Kidney epithelial cell (primary cell): ENCODE results near the gene DNAH6. TPM values are rescaled to one million over a fixed set of nuclear protein-coding genes. Genes with fewer than 3 reads are reported as not detected.

Experiments
- DNase-seq: peaks from one replicate; pipeline ENCODE4 v3.0.0-alpha.2; 2010; ENCODE audit warnings: low read depth
- H3K27me3 ChIP-seq: 2 replicates; pipeline ENCODE4 v1.6.0; 2011; ENCODE audit warnings: low read length; ENCODE audit not compliant: control insufficient read depth, insufficient read depth
- H3K36me3 ChIP-seq: 2 replicates; pipeline ENCODE4 v1.5.1; 2011; ENCODE audit warnings: low read length; ENCODE audit not compliant: control insufficient read depth, insufficient read depth
- H3K4me3 ChIP-seq: 2 replicates; pipeline ENCODE4 v1.5.1; 2011; ENCODE audit warnings: low read depth, mild to moderate bottlenecking, control low read depth, low read length
- CTCF ChIP-seq: IDR thresholded peaks from 2 replicates; pipeline ENCODE4 v1.5.1; 2011; ENCODE audit warnings: mild to moderate bottlenecking, moderate library complexity, low read length, control low read depth, inconsistent platforms; ENCODE audit not compliant: insufficient read depth, poor library complexity, severe bottlenecking
- total RNA-seq: library from RNA; depleted of rRNA; stranded (reverse); fragments of >200 nt; gene quantifications from 2 replicates; pipeline ENCODE4 v1.2.3, GENCODE V29; 2015

The DNAH6 gene
- total RNA-seq, 1 donor from 2014 or later: 0.63 TPM

- TF ChIP-seq CTCF: no peak
- Histone ChIP-seq H3K36me3 (no peaks in the 10 kb centered on the region), H3K4me3 (no peak overlapping the region), H3K27me3 (no peaks in the 10 kb centered on the region)
- DNase-seq: no peak
Measured at GRCh38 chr2:84477886-84478285, 38.4 kb upstream of the DNAH6 start.

- TF ChIP-seq CTCF: no peak
- no peak overlapping the region for H3K4me3 ChIP-seq
- no peaks in the 10 kb centered on the region for H3K27me3 ChIP-seq
- DNase-seq: no peak
- H3K36me3 ChIP-seq: no peaks in the 10 kb centered on the region
Measured at GRCh38 chr2:84478867-84479266, 37.4 kb upstream of the DNAH6 start.

GRCh38 chr2:84481702-84482101 is 34.6 kb upstream of the DNAH6 start:
- H3K36me3 ChIP-seq: no peaks in the 10 kb centered on the region
- no peaks in the 10 kb centered on the region for H3K27me3 ChIP-seq
- no peak overlapping the region for H3K4me3 ChIP-seq
- TF ChIP-seq CTCF: no peak
- peak; percentile 31 for DNase-seq

GRCh38 chr2:84482603-84483002 is 33.7 kb upstream of the DNAH6 start:
- no peak for DNase-seq
- no peaks in the 10 kb centered on the region for H3K27me3 ChIP-seq
- no peak for TF ChIP-seq CTCF
- H3K4me3 ChIP-seq: no peak overlapping the region
- H3K36me3 ChIP-seq: no peaks in the 10 kb centered on the region

DNA sequence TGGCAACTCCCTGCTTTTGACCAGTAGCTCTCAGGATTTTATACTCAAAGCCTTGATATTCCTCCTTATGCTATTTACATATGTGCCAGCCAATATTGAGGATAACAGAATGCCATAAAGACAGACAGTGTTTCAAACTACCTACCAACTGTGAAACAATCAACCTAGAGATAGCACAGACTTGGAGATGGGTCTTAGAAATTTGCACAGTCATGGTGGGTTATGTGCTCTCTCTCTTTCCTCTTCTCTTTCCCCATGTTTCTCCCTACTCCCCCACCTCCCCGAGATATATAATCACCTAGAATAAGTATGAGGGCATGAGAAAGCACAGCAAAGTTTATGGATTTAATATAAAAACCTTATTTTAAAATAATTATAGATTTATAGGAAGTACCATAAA is 33.0 kb upstream of the DNAH6 start:
- Histone ChIP-seq H3K27me3 (no peaks in the 10 kb centered on the region), H3K36me3 (no peaks in the 10 kb centered on the region), H3K4me3 (no peak overlapping the region)
- DNase-seq: no peak
- no peak for TF ChIP-seq CTCF

GRCh38 chr2:84486441-84487115 is 29.7 kb upstream of the DNAH6 start:
- TF ChIP-seq CTCF: no peak
- H3K36me3 ChIP-seq: no peaks in the 10 kb centered on the region
- no peak overlapping the region for H3K4me3 ChIP-seq
- no peaks in the 10 kb centered on the region for H3K27me3 ChIP-seq
- peak; percentile 75 for DNase-seq
